ENCODE results near the gene CLDN4. TPM values are rescaled to one million over a fixed set of nuclear protein-coding genes. Genes with fewer than 3 reads are reported as not detected.
"Not testable (repeated sequence)": the region's sequence is repeated elsewhere in the genome, so short reads cannot be mapped to it uniquely, and the experiment has no call there.

Gene CLDN4
- 1.6 and 2.8 TPM in 2 replicates for total RNA-seq (2014; rRNA removed; shearing (Covaris generic))

GRCh38 chr7:73830681-73831583, at the start of gene CLDN4:
CLDN4 (plus strand) TSS chr7:73830996; CDS start chr7:73831202, 206 bp downstream.
- in situ Hi-C loops (cut with HindIII; ENCODE audit: low sequenced_read_pairs), result no loop called here
- DNase-seq (ENCODE audit: low spot score), result no peak

GRCh38 chr7:73786588-73786987, 44.2 kb upstream of the CLDN4 start:
- in situ Hi-C loops (cut with HindIII; ENCODE audit: low sequenced_read_pairs), result no loop called here
- no peak for DNase-seq (ENCODE audit: low spot score)

GRCh38 chr7:73787786-73788048, 43.1 kb upstream of the CLDN4 start:
- DNase-seq (ENCODE audit: low spot score); in situ Hi-C loops (cut with HindIII; ENCODE audit: low sequenced_read_pairs): not testable (repeated sequence)

GRCh38 chr7:73789051-73789450, 41.7 kb upstream of the CLDN4 start:
- in situ Hi-C loops (cut with HindIII; ENCODE audit: low sequenced_read_pairs), result no loop called here
- no peak for DNase-seq (ENCODE audit: low spot score)

GRCh38 chr7:73791170-73791690, 39.6 kb upstream of the CLDN4 start:
- DNase-seq (ENCODE audit: low spot score); in situ Hi-C loops (cut with HindIII; ENCODE audit: low sequenced_read_pairs): not testable (repeated sequence)

- DNase-seq (ENCODE audit: low spot score); in situ Hi-C loops (cut with HindIII; ENCODE audit: low sequenced_read_pairs): not testable (repeated sequence)
These were observed 35.6 kb upstream of the CLDN4 start for GRCh38 chr7:73795188-73795587.

- DNase-seq (ENCODE audit: low spot score); in situ Hi-C loops (cut with HindIII; ENCODE audit: low sequenced_read_pairs): not testable (repeated sequence)
These were observed 34.1 kb upstream of the CLDN4 start for GRCh38 chr7:73796656-73797055.

GRCh38 chr7:73797176-73797575, 33.6 kb upstream of the CLDN4 start:
- DNase-seq (ENCODE audit: low spot score), result not testable (repeated sequence)

GRCh38 chr7:73799282-73800141, 31.3 kb upstream of the CLDN4 start:
- in situ Hi-C loops (cut with HindIII; ENCODE audit: low sequenced_read_pairs), result no loop called here
- no peak for DNase-seq (ENCODE audit: low spot score)

More at GRCh38 chr7:73797176-73797575, 33.6 kb upstream of the CLDN4 start:
- in situ Hi-C loops (cut with HindIII; ENCODE audit: low sequenced_read_pairs), result not testable (repeated sequence)

- in situ Hi-C loops (cut with HindIII; ENCODE audit: low sequenced_read_pairs), result no loop called here
- no peak for DNase-seq (ENCODE audit: low spot score)
These were observed 29.2 kb upstream of the CLDN4 start for GRCh38 chr7:73801577-73801976.

- in situ Hi-C loops (cut with HindIII; ENCODE audit: low sequenced_read_pairs), result no loop called here
- DNase-seq (ENCODE audit: low spot score), result no peak
These were observed 28.3 kb upstream of the CLDN4 start for GRCh38 chr7:73802459-73802858.

- in situ Hi-C loops (cut with HindIII; ENCODE audit: low sequenced_read_pairs), result no loop called here
- DNase-seq (ENCODE audit: low spot score), result no peak
These were observed 21.3 kb upstream of the CLDN4 start for GRCh38 chr7:73809467-73809951.

- DNase-seq (ENCODE audit: low spot score), result no peak
- in situ Hi-C loops (cut with HindIII; ENCODE audit: low sequenced_read_pairs), result no loop called here
These were observed 19.8 kb upstream of the CLDN4 start for GRCh38 chr7:73810998-73811360.

- in situ Hi-C loops (cut with HindIII; ENCODE audit: low sequenced_read_pairs), result no loop called here
- peak; percentile 54 for DNase-seq (ENCODE audit: low spot score)
These were observed 19.0 kb upstream of the CLDN4 start for GRCh38 chr7:73811760-73812168.

- in situ Hi-C loops (cut with HindIII; ENCODE audit: low sequenced_read_pairs), result no loop called here
- DNase-seq (ENCODE audit: low spot score), result no peak
These were observed 17.8 kb upstream of the CLDN4 start for GRCh38 chr7:73812996-73813395.

GRCh38 chr7:73815436-73815835, 15.4 kb upstream of the CLDN4 start:
- no peak for DNase-seq (ENCODE audit: low spot score)
- in situ Hi-C loops (cut with HindIII; ENCODE audit: low sequenced_read_pairs), result no loop called here

GRCh38 chr7:73817121-73817520, 13.7 kb upstream of the CLDN4 start:
- DNase-seq (ENCODE audit: low spot score), result no peak
- in situ Hi-C loops (cut with HindIII; ENCODE audit: low sequenced_read_pairs), result no loop called here

GRCh38 chr7:73820013-73820412, 10.8 kb upstream of the CLDN4 start:
- DNase-seq (ENCODE audit: low spot score), result no peak
- in situ Hi-C loops (cut with HindIII; ENCODE audit: low sequenced_read_pairs), result no loop called here

GRCh38 chr7:73821597-73822285, 9.1 kb upstream of the CLDN4 start:
- DNase-seq (ENCODE audit: low spot score); in situ Hi-C loops (cut with HindIII; ENCODE audit: low sequenced_read_pairs): not testable (repeated sequence)
